ENCODE measurements around the gene CPSF4L. TPM values are rescaled to one million over a fixed set of nuclear protein-coding genes. Genes with fewer than 3 reads are reported as not detected.

CPSF4L gene
- total and polyA plus RNA-seq, 11 donors = not detected

- no peak overlapping the region for H3K27ac ChIP-seq
- peaks cover 0 to 18% (median 0%) of the 10 kb centered on the region in 12 donors for H3K4me1 ChIP-seq
- H3K36me3 ChIP-seq = peaks cover 0 to 75% (median 60%) of the 10 kb centered on the region in 9 donors
- WGBS, 4 donors = 78 to 81% (median 79%) methylated on average over 8 of the region's 8 CpGs
- ATAC-seq = no peak
- no peak for DNase-seq
- no peaks in the 10 kb centered on the region for H3K9me3 ChIP-seq
- H3K27me3 ChIP-seq = no peaks in the 10 kb centered on the region
- H3K4me3 ChIP-seq = no peak overlapping the region
- intact Hi-C loops (cut with DNase I) = no loop called here
- peak in 3 of 12 donors; percentile 19 to 28 (median 22) for TF ChIP-seq CTCF (IDR thresholded peaks at IDR 0.05)
- no peak for TF ChIP-seq POLR2A (IDR thresholded peaks at IDR 0.05)
These were observed 51.5 kb downstream of the CPSF4L start for GRCh38 chr17:73210002-73210678.

GRCh38 chr17:73209436-73209835 is 52.2 kb downstream of the CPSF4L start:
- no peaks in the 10 kb centered on the region for H3K9me3 ChIP-seq
- no peaks in the 10 kb centered on the region for H3K27me3 ChIP-seq
- H3K27ac ChIP-seq = no peak overlapping the region
- 89 to 96% (median 93%) methylated on average over 9 to 13 of the region's 13 CpGs for WGBS, 4 donors
- H3K4me3 ChIP-seq = no peak overlapping the region
- peaks cover 0 to 81% (median 64%) of the 10 kb centered on the region in 9 donors for H3K36me3 ChIP-seq
- DNase-seq (no peak), ATAC-seq (no peak)
- H3K4me1 ChIP-seq = peaks cover 0 to 18% (median 0%) of the 10 kb centered on the region in 12 donors
- intact Hi-C loops (cut with DNase I) = no loop called here
- TF ChIP-seq POLR2A (IDR thresholded peaks at IDR 0.05) = no peak
- TF ChIP-seq CTCF (IDR thresholded peaks at IDR 0.05) = no peak

- TF ChIP-seq POLR2A (IDR thresholded peaks at IDR 0.05) (no peak), CTCF (IDR thresholded peaks at IDR 0.05) (no peak)
- Histone ChIP-seq H3K9me3 (no peaks in the 10 kb centered on the region), H3K27me3 (no peaks in the 10 kb centered on the region), H3K36me3 (peaks cover 0 to 82% (median 67%) of the 10 kb centered on the region in 9 donors), H3K27ac (no peak overlapping the region), H3K4me1 (peaks cover 0 to 25% (median 7%) of the 10 kb centered on the region in 12 donors), H3K4me3 (no peak overlapping the region)
- DNase-seq (no peak), ATAC-seq (peak in 1 of 4 donors; percentile 48)
- WGBS, 4 donors = 75 to 84% (median 82%) methylated on average over 15 to 16 of the region's 16 CpGs
- intact Hi-C loops (cut with DNase I) = no loop called here
These were observed 53.4 kb downstream of the CPSF4L start for GRCh38 chr17:73208139-73208827.

GRCh38 chr17:73205459-73205961 is 56.2 kb downstream of the CPSF4L start:
- no peak for DNase-seq
- Histone ChIP-seq H3K36me3 (peaks cover 0 to 98% (median 95%) of the 10 kb centered on the region in 9 donors), H3K4me3 (no peak overlapping the region), H3K4me1 (peaks cover 0 to 37% (median 17%) of the 10 kb centered on the region in 12 donors), H3K9me3 (no peaks in the 10 kb centered on the region), H3K27me3 (no peaks in the 10 kb centered on the region), H3K27ac (no peak overlapping the region)
- WGBS, 4 donors = 79 to 91% (median 86%) methylated on average over 10 of the region's 10 CpGs
- intact Hi-C loops (cut with DNase I) = no loop called here
- no peak for ATAC-seq
- no peak for TF ChIP-seq POLR2A (IDR thresholded peaks at IDR 0.05)
- TF ChIP-seq CTCF (IDR thresholded peaks at IDR 0.05) = no peak

Data from heart left ventricle (tissue), 16 donors.